Panc1 (cell line): Measurements from ENCODE around the gene ZSCAN12. TPM values are rescaled to one million over a fixed set of nuclear protein-coding genes. Genes with fewer than 3 reads are reported as not detected.

Experiments used
- ATAC-seq: fragments of 200-7000 bp; cut with Tn5 transposase; 2 replicates; pipeline ENCODE4 v1.9.1; 2020; ENCODE audit warnings: mild to moderate bottlenecking, moderate library complexity
- BruUV-seq: library from RNA; stranded (reverse); fragments of 400-500 nt; replicated peaks from 2 replicates; lab custom pipeline; 2021; lab: Mats Ljungman, UMichigan
- CTCF ChIA-PET: fragments of 300-600 bp; sonication (Branson Sonifier 250); formaldehyde crosslinking; loops from one replicate; lab custom pipeline; 2022; ENCODE audit warnings: antibody characterized with exemption; lab: Charles Lee
- POLR2A ChIA-PET: fragments of 300-600 bp; sonication (Branson Sonifier 250); formaldehyde crosslinking; loops from one replicate; lab custom pipeline; 2022; ENCODE audit warnings: antibody characterized with exemption; lab: Charles Lee
- DNase-seq: peaks from one replicate; pipeline ENCODE4 v3.0.0-alpha.2; 2010; ENCODE audit warnings: low read depth, low spot score
- H3K27ac ChIP-seq: 2 replicates; pipeline ENCODE4 v1.5.1; 2011; ENCODE audit warnings: mild to moderate bottlenecking, low read length, inconsistent platforms
- H3K27me3 ChIP-seq: fragments of 200-500 bp; sonication (Bioruptor generic); 2 replicates; pipeline ENCODE4 v1.6.0; 2014; ENCODE audit warnings: low read length, inconsistent platforms; ENCODE audit not compliant: control insufficient read depth, insufficient read depth
- H3K36me3 ChIP-seq: fragments of 200-500 bp; sonication (Bioruptor generic); 2 replicates; pipeline ENCODE4 v1.5.1; 2014; ENCODE audit warnings: inconsistent platforms, mild to moderate bottlenecking, low read length, moderate library complexity; ENCODE audit not compliant: control insufficient read depth, insufficient read depth
- H3K4me1 ChIP-seq: 2 replicates; pipeline ENCODE4 v1.5.1; 2011; ENCODE audit warnings: inconsistent platforms, mild to moderate bottlenecking, low read length, moderate library complexity; ENCODE audit not compliant: control insufficient read depth, insufficient read depth
- H3K4me3 ChIP-seq, 2 experiments: 2 replicates each; pipeline ENCODE4 v1.5.1; 2011 to 2012; ENCODE audit warnings: low read depth in 2 of 2, low read length in 2 of 2, mild to moderate bottlenecking in 2 of 2, inconsistent platforms in 1 of 2, moderate library complexity in 1 of 2
- H3K9me3 ChIP-seq: fragments of 200-500 bp; sonication (Bioruptor generic); 2 replicates; pipeline ENCODE4 v1.5.1; 2014; ENCODE audit warnings: low read depth, mild to moderate bottlenecking, inconsistent platforms, low read length, moderate library complexity; ENCODE audit not compliant: control insufficient read depth, insufficient read depth
- CTCF ChIP-seq: fragments of 450-650 bp; IDR thresholded peaks from 2 replicates; pipeline ENCODE4 v1.5.1; 2017; ENCODE audit warnings: mild to moderate bottlenecking
- POLR2AphosphoS5 ChIP-seq: IDR thresholded peaks from 2 replicates; pipeline ENCODE4 v1.6.1; 2012; ENCODE audit warnings: mild to moderate bottlenecking, low read depth, low read length, moderate library complexity
- REST ChIP-seq, 2 experiments: IDR thresholded peaks; 2 replicates each; pipeline ENCODE4 v1.6.1; 2011 to 2012; ENCODE audit warnings: low read depth in 2 of 2, control low read depth in 1 of 2, low read length in 1 of 2, mild to moderate bottlenecking in 1 of 2, moderate library complexity in 1 of 2; ENCODE audit not compliant: insufficient read depth in 1 of 2
- SIN3A ChIP-seq: IDR thresholded peaks from 2 replicates; pipeline ENCODE4 v1.6.1; 2012; ENCODE audit warnings: low read depth, mild to moderate bottlenecking, low read length, moderate library complexity, borderline replicate concordance; ENCODE audit not compliant: insufficient read depth
- TCF7L2 ChIP-seq: IDR thresholded peaks from 2 replicates; pipeline ENCODE4 v1.6.1; 2011; ENCODE audit warnings: mild to moderate bottlenecking, low read depth, low read length, inconsistent platforms
- in situ Hi-C: cut with HindIII; loops from 2 replicates; pipeline ENCODE4 v1.10.0; 2016; ENCODE audit warnings: low sequenced_read_pairs, low pct_unique_long_range_greater_than_20kb
- intact Hi-C: fragments of 100-400 bp; cut with micrococcal nuclease; formaldehyde crosslinking; loops from one replicate; pipeline ENCODE4 v1.10.0; 2022; ENCODE audit not compliant: unreplicated experiment
- total RNA-seq: library from RNA; stranded (reverse); gene quantifications from one replicate; pipeline ENCODE4 v1.2.1, GENCODE V29; 2021; ENCODE audit not compliant: unreplicated experiment

The ZSCAN12 gene
- total RNA-seq, 1 experiment from 2014 or later = 3.2 TPM

- Histone ChIP-seq H3K9me3 (no peaks in the 10 kb centered on the region), H3K4me3 (no peak overlapping the region), H3K4me1 (peaks cover 12% of the 10 kb centered on the region), H3K27me3 (no peaks in the 10 kb centered on the region), H3K36me3 (no peaks in the 10 kb centered on the region; the same call in 1 of the 2 replicates), H3K27ac (no peak overlapping the region)
- no peak for DNase-seq
- no TSS peak for BruUV-seq
- in situ Hi-C loops (no loop called here), intact Hi-C loops (no loop called here)
- ATAC-seq = no peak
- POLR2A ChIA-PET = interaction anchor here (0.5 kb wide), 1 partner anchor 313 kb away, joined by 3 read pairs; no protein-coding TSS in a partner anchor
- CTCF ChIA-PET = no interaction called here
- TF ChIP-seq POLR2AphosphoS5 = no peak
- no peak for TF ChIP-seq CTCF
- no peak for TF ChIP-seq SIN3A
- no peak for TF ChIP-seq REST (IDR thresholded peaks at IDR 0.05; ENCODE audit: insufficient read depth in 1 of 2, low read depth in 2 of 2, low read length in 1 of 2)
- TF ChIP-seq TCF7L2 = no peak
Observed at GRCh38 chr6:28340310-28341095, 59.0 kb downstream of the ZSCAN12 start.

GRCh38 chr6:28337121-28337520 lies 62.4 kb downstream of the ZSCAN12 start:
- H3K9me3 ChIP-seq = no peaks in the 10 kb centered on the region
- H3K4me1 ChIP-seq = peaks cover 23% of the 10 kb centered on the region
- intact Hi-C loops = loop anchor here (5.0 kb wide), 1 partner anchor 115 kb away; no protein-coding TSS in a partner anchor
- H3K4me3 ChIP-seq = peak overlapping the region; percentile 85 to 86
- DNase-seq (no peak), ATAC-seq (no peak)
- in situ Hi-C loops = no loop called here
- no TSS peak for BruUV-seq
- POLR2A ChIA-PET = no interaction called here
- CTCF ChIA-PET = no interaction called here
- TF ChIP-seq TCF7L2 = no peak
- peak overlapping the region; percentile 95 for H3K27ac ChIP-seq
- no peaks in the 10 kb centered on the region; the same call in 1 of the 2 replicates for H3K36me3 ChIP-seq
- H3K27me3 ChIP-seq = no peaks in the 10 kb centered on the region
